Glutamatergic neuron (in vitro differentiated cells): ENCODE data around the gene WDR5. TPM values are rescaled to one million over a fixed set of nuclear protein-coding genes. Genes with fewer than 3 reads are reported as not detected.

Experiments
- DNase-seq: peaks from one replicate; pipeline ENCODE4 v3.0.0; 2022
- H3K27ac Mint-ChIP-seq: one replicate; pipeline ENCODE4 v1.8.0; 2020; ENCODE audit warnings: mild to moderate bottlenecking, mixed read lengths, inconsistent platforms; ENCODE audit not compliant: unreplicated experiment
- H3K27me3 Mint-ChIP-seq: one replicate; pipeline ENCODE4 v1.8.0; 2020; ENCODE audit warnings: mild to moderate bottlenecking, moderate library complexity, mixed read lengths, inconsistent platforms; ENCODE audit not compliant: unreplicated experiment
- H3K36me3 Mint-ChIP-seq: one replicate; pipeline ENCODE4 v1.8.0; 2020; ENCODE audit warnings: mild to moderate bottlenecking, mixed read lengths, inconsistent platforms; ENCODE audit not compliant: unreplicated experiment
- H3K4me1 Mint-ChIP-seq: one replicate; pipeline ENCODE4 v1.8.0; 2020; ENCODE audit warnings: mild to moderate bottlenecking, low read depth, mixed read lengths, inconsistent platforms; ENCODE audit not compliant: unreplicated experiment
- H3K4me3 Mint-ChIP-seq: one replicate; pipeline ENCODE4 v1.8.0; 2020; ENCODE audit warnings: mild to moderate bottlenecking, mixed read lengths, inconsistent platforms; ENCODE audit not compliant: unreplicated experiment
- H3K9me3 Mint-ChIP-seq: one replicate; pipeline ENCODE4 v1.8.0; 2020; ENCODE audit warnings: mild to moderate bottlenecking, moderate library complexity, mixed read lengths, inconsistent platforms; ENCODE audit not compliant: unreplicated experiment
- total RNA-seq: library from RNA; stranded (reverse); fragmentation: NEBNext Ultra II Directional; extraction: Animal tissue kit (Norgen Biotek cat#: 25700); gene quantifications from one replicate; pipeline ENCODE4 v1.2.1, GENCODE V29; 2021; ENCODE audit not compliant: unreplicated experiment
- TF ChIP-seq, protein P1 (sequence below): fragments of 200-600 bp; sonication (generic); IDR thresholded peaks from one replicate; pipeline ENCODE4 v1.5.0; 2021; ENCODE audit not compliant: partially characterized antibody, unreplicated experiment

Gene WDR5
- total RNA-seq, 1 donor from 2014 or later = 45.9 TPM

DNA sequence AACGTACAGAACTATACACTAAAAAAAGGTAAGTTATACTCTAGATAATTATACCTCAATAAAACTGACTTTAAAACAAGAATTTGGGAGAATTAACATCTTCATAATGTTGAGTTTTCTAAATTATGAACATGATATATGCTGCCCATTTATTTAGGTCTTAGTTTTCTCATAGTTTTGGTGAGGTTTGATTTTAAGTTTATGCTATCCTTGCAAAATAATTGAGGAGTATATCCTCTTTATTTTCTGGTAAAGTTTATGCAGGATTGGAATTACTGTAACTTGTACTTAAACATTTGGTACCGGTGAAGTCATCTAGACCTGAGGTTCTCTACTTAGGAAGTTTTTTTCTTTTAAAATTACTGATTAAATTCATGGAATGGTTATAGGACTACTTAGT, 67.3 kb downstream of the WDR5 start:
- no peak overlapping the region for H3K4me3 Mint-ChIP-seq

DNA sequence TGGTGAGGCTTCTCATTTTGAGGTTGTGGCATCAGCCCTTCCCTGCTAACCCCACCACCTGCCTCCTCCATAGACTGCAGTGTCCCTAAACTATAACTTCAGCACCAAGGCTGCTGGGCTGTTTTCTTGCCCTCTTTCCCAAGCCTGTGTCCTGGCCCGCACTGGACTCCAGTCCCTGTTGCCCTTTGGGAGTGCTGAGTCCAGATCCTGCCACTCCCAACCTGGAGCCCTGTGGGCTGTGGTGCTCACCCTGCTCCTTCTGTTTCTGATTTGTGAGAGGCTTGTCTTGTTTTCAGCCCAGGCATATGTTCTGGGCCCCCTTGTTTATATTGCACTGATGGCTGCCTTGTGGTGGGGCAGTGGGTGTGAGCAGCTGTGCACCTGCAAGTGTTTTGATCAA, 68.2 kb downstream of the WDR5 start:
- H3K27ac Mint-ChIP-seq = no peak overlapping the region
- H3K4me1 Mint-ChIP-seq = peaks cover 10% of the 10 kb centered on the region
- H3K9me3 Mint-ChIP-seq = peaks cover 6% of the 10 kb centered on the region
- no peak for DNase-seq
- H3K4me3 Mint-ChIP-seq = no peak overlapping the region
- H3K36me3 Mint-ChIP-seq = peaks cover 17% of the 10 kb centered on the region
- no peaks in the 10 kb centered on the region for H3K27me3 Mint-ChIP-seq
- TF ChIP-seq, protein P1, sequence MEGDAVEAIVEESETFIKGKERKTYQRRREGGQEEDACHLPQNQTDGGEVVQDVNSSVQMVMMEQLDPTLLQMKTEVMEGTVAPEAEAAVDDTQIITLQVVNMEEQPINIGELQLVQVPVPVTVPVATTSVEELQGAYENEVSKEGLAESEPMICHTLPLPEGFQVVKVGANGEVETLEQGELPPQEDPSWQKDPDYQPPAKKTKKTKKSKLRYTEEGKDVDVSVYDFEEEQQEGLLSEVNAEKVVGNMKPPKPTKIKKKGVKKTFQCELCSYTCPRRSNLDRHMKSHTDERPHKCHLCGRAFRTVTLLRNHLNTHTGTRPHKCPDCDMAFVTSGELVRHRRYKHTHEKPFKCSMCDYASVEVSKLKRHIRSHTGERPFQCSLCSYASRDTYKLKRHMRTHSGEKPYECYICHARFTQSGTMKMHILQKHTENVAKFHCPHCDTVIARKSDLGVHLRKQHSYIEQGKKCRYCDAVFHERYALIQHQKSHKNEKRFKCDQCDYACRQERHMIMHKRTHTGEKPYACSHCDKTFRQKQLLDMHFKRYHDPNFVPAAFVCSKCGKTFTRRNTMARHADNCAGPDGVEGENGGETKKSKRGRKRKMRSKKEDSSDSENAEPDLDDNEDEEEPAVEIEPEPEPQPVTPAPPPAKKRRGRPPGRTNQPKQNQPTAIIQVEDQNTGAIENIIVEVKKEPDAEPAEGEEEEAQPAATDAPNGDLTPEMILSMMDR = no peak

More for the DNA sequence above, 67.3 kb downstream of the WDR5 start:
- H3K27ac Mint-ChIP-seq = no peak overlapping the region
- H3K9me3 Mint-ChIP-seq = peaks cover 6% of the 10 kb centered on the region
- TF ChIP-seq, protein P1 = no peak
- no peaks in the 10 kb centered on the region for H3K27me3 Mint-ChIP-seq
- peaks cover 17% of the 10 kb centered on the region for H3K36me3 Mint-ChIP-seq
- H3K4me1 Mint-ChIP-seq = peaks cover 9% of the 10 kb centered on the region
- DNase-seq = no peak

DNA sequence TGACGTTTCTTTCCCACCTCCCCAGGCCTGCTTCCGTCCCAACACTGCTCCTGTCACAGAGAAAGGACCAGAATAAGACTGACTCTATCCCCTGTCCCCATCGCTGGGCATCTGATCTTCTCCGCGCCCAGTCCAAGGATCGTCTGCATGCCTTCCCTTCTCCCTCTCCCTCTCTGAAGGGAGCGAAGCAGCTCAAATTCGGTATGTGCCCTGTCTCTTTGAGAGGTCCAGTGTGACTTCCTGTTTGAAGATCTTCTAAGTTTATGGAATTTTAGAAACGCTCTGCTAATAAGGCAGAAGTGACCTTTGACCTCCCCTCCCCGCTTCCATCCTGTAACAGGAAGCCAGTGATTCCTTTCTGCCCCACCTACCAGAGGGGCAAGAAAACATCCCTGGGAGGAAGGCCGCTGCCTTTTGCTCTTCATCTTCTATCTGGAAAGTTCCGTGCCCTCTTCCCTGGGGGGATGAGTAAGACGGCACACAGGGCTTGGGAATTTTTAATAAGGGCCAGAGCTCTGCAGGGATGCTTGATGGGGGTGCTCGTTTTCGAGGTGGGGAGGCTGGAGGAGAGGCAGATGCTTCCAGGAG, 69.2 kb downstream of the WDR5 start:
- peak overlapping the region; percentile 23 for H3K27ac Mint-ChIP-seq
- peaks cover 17% of the 10 kb centered on the region for H3K36me3 Mint-ChIP-seq
- H3K9me3 Mint-ChIP-seq = peaks cover 6% of the 10 kb centered on the region
- TF ChIP-seq, protein P1 = no peak
- H3K4me3 Mint-ChIP-seq = no peak overlapping the region
- DNase-seq = no peak
- H3K27me3 Mint-ChIP-seq = peaks cover 3% of the 10 kb centered on the region
- peaks cover 13% of the 10 kb centered on the region for H3K4me1 Mint-ChIP-seq

DNA sequence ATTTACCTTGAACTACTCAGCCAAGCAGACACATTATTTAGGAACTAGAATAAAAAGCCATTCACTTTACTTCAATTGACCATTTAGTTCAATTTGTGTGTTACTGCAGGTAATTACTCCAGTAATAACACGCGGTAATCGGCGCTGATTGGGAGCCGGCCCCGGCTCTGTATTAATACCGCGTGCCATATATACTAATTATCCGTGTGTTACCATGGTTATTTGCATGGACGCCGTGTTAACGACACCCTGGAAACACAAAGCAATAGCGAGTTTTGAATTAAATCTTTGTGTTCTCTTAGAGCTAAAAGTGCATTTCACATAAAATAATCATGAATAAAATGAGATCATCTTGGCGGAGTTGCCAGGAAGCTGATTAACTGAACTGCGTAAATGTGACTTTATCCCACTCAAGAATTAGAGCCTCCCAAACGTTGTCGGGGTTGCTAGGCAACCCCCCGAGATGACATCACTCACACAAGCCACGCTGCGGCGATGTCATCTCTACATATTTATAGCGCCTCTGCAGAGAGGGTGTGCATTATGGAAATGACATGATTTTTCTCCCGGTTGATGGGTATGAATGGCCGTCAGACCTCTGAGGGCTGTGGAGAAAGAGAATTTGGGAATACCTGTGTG, 69.9 kb downstream of the WDR5 start:
- Mint-ChIP-seq H3K4me3 (no peak overlapping the region), H3K27me3 (peaks cover 3% of the 10 kb centered on the region), H3K27ac (peak overlapping the region; percentile 59), H3K36me3 (peaks cover 17% of the 10 kb centered on the region), H3K9me3 (peaks cover 6% of the 10 kb centered on the region), H3K4me1 (peaks cover 13% of the 10 kb centered on the region)
- TF ChIP-seq, protein P1 = no peak
- peak; percentile 64 for DNase-seq
